GM12891 (cell line): ENCODE measurements around the gene CASKIN1.
A peak's percentile ranks its signal among the peaks of the same experiment; 100 is the strongest.

Experiments used
- DNase-seq: peaks from one replicate; pipeline ENCODE4 v3.0.0; 2011; ENCODE audit warnings: low spot score; ENCODE audit not compliant: insufficient read length
- FAIRE-seq: peaks from 2 replicates; lab custom pipeline; 2011; peaks lifted over from hg19 to GRCh38; lab: Jason Lieb, UNC
- PAX5 ChIP-seq: IDR thresholded peaks from 2 replicates; pipeline ENCODE4 v1.6.1; 2011; ENCODE audit warnings: low read length, moderate library complexity, mild to moderate bottlenecking; ENCODE audit not compliant: insufficient read depth, severe bottlenecking
- POLR2A ChIP-seq: IDR thresholded peaks from 2 replicates; pipeline ENCODE4 v1.6.1; 2011; ENCODE audit warnings: low read depth, low read length, control low read depth
- POLR2AphosphoS5 ChIP-seq: IDR thresholded peaks from 2 replicates; pipeline ENCODE4 v1.6.1; 2011; ENCODE audit warnings: low read depth, low read length, control low read depth
- POU2F2 ChIP-seq: IDR thresholded peaks from 2 replicates; pipeline ENCODE4 v1.6.1; 2011; ENCODE audit warnings: low read depth, mild to moderate bottlenecking, control low read depth, low read length, moderate library complexity
- SPI1 ChIP-seq: IDR thresholded peaks from 2 replicates; pipeline ENCODE4 v1.6.1; 2011; ENCODE audit warnings: low read depth, low read length, control low read depth
- TAF1 ChIP-seq: IDR thresholded peaks from 2 replicates; pipeline ENCODE4 v1.6.1; 2011; ENCODE audit warnings: low read depth, low read length, control low read depth

Gene CASKIN1

GRCh38 chr16:2200313-2200712 is 3.9 kb upstream of the CASKIN1 start:
- DNase-seq (no peak), FAIRE-seq (no peak)
- TF ChIP-seq SPI1 (no peak), TAF1 (no peak), POU2F2 (no peak), POLR2A (no peak)

GRCh38 chr16:2199621-2200139 is 3.3 kb upstream of the CASKIN1 start:
- TF ChIP-seq PAX5 (no peak), POLR2AphosphoS5 (no peak), POLR2A (no peak), POU2F2 (no peak), TAF1 (no peak), SPI1 (no peak)
- DNase-seq (no peak), FAIRE-seq (no peak)

GRCh38 chr16:2199095-2199494 is 2.7 kb upstream of the CASKIN1 start:
- no peak for TF ChIP-seq POU2F2
- no peak for TF ChIP-seq POLR2A
- no peak for TF ChIP-seq POLR2AphosphoS5
- TF ChIP-seq PAX5 = no peak
- TF ChIP-seq SPI1 = no peak
- no peak for TF ChIP-seq TAF1
- DNase-seq (no peak), FAIRE-seq (no peak)

- FAIRE-seq = no peak
- no peak for TF ChIP-seq TAF1
- no peak for TF ChIP-seq POU2F2
- TF ChIP-seq POLR2AphosphoS5 = no peak
- TF ChIP-seq SPI1 = no peak
- TF ChIP-seq PAX5 = no peak
- no peak for TF ChIP-seq POLR2A
- DNase-seq = no peak
These were observed 1.9 kb upstream of the CASKIN1 start for GRCh38 chr16:2198283-2198682.

GRCh38 chr16:2197765-2198164 is 1.4 kb upstream of the CASKIN1 start:
- no peak for FAIRE-seq
- TF ChIP-seq PAX5 (no peak), TAF1 (no peak), POLR2A (no peak)

GRCh38 chr16:2196981-2197511 is 641 bp upstream of the CASKIN1 start:
- no peak for TF ChIP-seq POU2F2
- no peak for TF ChIP-seq POLR2A
- TF ChIP-seq PAX5 = no peak
- DNase-seq = no peak
- FAIRE-seq = no peak

More at GRCh38 chr16:2197765-2198164, 1.4 kb upstream of the CASKIN1 start:
- DNase-seq = no peak

GRCh38 chr16:2195322-2196161 is 863 bp downstream of the CASKIN1 start:
- DNase-seq = no peak
- FAIRE-seq = no peak
- TF ChIP-seq SPI1 (no peak), POLR2AphosphoS5 (no peak), POLR2A (no peak), PAX5 (no peak), POU2F2 (no peak), TAF1 (no peak)

- TF ChIP-seq TAF1 (no peak), PAX5 (no peak), POLR2AphosphoS5 (no peak), POU2F2 (no peak), SPI1 (no peak), POLR2A (no peak)
- peak; percentile 68 for DNase-seq
- peak; percentile 82 for FAIRE-seq
These were observed 1.5 kb downstream of the CASKIN1 start for GRCh38 chr16:2194852-2195321.

GRCh38 chr16:2194166-2194834 is 2.1 kb downstream of the CASKIN1 start:
- DNase-seq = no peak
- no peak for FAIRE-seq
- TF ChIP-seq POLR2AphosphoS5 = no peak
- TF ChIP-seq TAF1 = no peak
- TF ChIP-seq SPI1 = no peak
- TF ChIP-seq POLR2A = no peak
- no peak for TF ChIP-seq PAX5
- TF ChIP-seq POU2F2 = no peak
